IMR-90 (cell line): Measurements from ENCODE around the gene ECHS1. TPM values are rescaled to one million over a fixed set of nuclear protein-coding genes. Genes with fewer than 3 reads are reported as not detected.
"Not testable (repeated sequence)": the region's sequence is repeated elsewhere in the genome, so short reads cannot be mapped to it uniquely, and the experiment has no call there.

ENCODE experiments used
- ATAC-seq: fragments of 200-7000 bp; cut with Tn5 transposase; 2 replicates; pipeline ENCODE4 v1.9.1; 2020; ENCODE audit warnings: low read depth, mild to moderate bottlenecking, moderate library complexity
- BruUV-seq: library from RNA; stranded (reverse); fragments of 400-500 nt; replicated peaks from 2 replicates; lab custom pipeline; 2021; lab: Mats Ljungman, UMichigan
- CTCF ChIA-PET: fragments of 300-600 bp; formaldehyde crosslinking; extraction: SDS; loops from one replicate; lab custom pipeline; 2021; ENCODE audit warnings: antibody characterized with exemption; lab: Yijun Ruan, JAX
- POLR2A ChIA-PET: fragments of 300-600 bp; sonication (Branson Sonifier 250); formaldehyde crosslinking; loops from one replicate; lab custom pipeline; 2022; ENCODE audit warnings: antibody characterized with exemption; ENCODE audit not compliant: unreplicated experiment; lab: Charles Lee
- DNase-seq: peaks from one replicate; pipeline ENCODE4 v3.0.0; 2013
- H2AFZ ChIP-seq: replicated peaks from 2 replicates; pipeline ENCODE3; 2013; ENCODE audit warnings: low read length, mild to moderate bottlenecking; ENCODE audit not compliant: poor library complexity
- H2AK5ac ChIP-seq: 2 replicates; pipeline ENCODE4 v1.6.1; 2013; ENCODE audit warnings: low read depth, low read length, inconsistent platforms
- H2AK9ac ChIP-seq: replicated peaks from 2 replicates; pipeline ENCODE3; 2013; ENCODE audit warnings: mild to moderate bottlenecking, low read depth, low read length, moderate library complexity; ENCODE audit not compliant: poor library complexity
- H2BK120ac ChIP-seq: 2 replicates; pipeline ENCODE4 v1.6.1; 2013; ENCODE audit warnings: low read depth, low read length, inconsistent platforms
- H2BK15ac ChIP-seq: 3 replicates; pipeline ENCODE4 v1.6.1; 2013; ENCODE audit warnings: low read depth, low read length, inconsistent platforms
- H2BK20ac ChIP-seq: 2 replicates; pipeline ENCODE4 v1.6.1; 2013; ENCODE audit warnings: low read depth, mild to moderate bottlenecking, inconsistent platforms, low read length, moderate library complexity
- H2BK5ac ChIP-seq: 2 replicates; pipeline ENCODE4 v1.6.1; 2013; ENCODE audit warnings: mild to moderate bottlenecking, low read depth, low read length, inconsistent platforms; ENCODE audit not compliant: poor library complexity, severe bottlenecking
- H3K14ac ChIP-seq: replicated peaks from 2 replicates; pipeline ENCODE4 v1.6.1; 2013; ENCODE audit warnings: low read depth, low read length, inconsistent platforms
- H3K18ac ChIP-seq: 2 replicates; pipeline ENCODE4 v1.6.1; 2013; ENCODE audit warnings: low read depth, low read length, control low read depth
- H3K23ac ChIP-seq: 2 replicates; pipeline ENCODE4 v1.6.1; 2013; ENCODE audit warnings: low read depth, low read length, inconsistent platforms
- H3K27ac ChIP-seq: 2 replicates; pipeline ENCODE4 v1.5.1; 2013; ENCODE audit warnings: mild to moderate bottlenecking, control low read depth, low read length; ENCODE audit not compliant: insufficient read depth
- H3K27me3 ChIP-seq: 2 replicates; pipeline ENCODE4 v1.6.1; 2013; ENCODE audit warnings: low read length; ENCODE audit not compliant: control insufficient read depth, insufficient read depth
- H3K36me3 ChIP-seq: 2 replicates; pipeline ENCODE4 v1.6.1; 2013; ENCODE audit warnings: low read length, mixed read lengths; ENCODE audit not compliant: control insufficient read depth, insufficient read depth
- H3K4ac ChIP-seq: 2 replicates; pipeline ENCODE4 v1.6.1; 2013; ENCODE audit warnings: low read depth, low read length, inconsistent platforms
- H3K4me1 ChIP-seq: 2 replicates; pipeline ENCODE4 v1.6.1; 2013; ENCODE audit warnings: low read length, mixed read lengths; ENCODE audit not compliant: control insufficient read depth, insufficient read depth
- H3K4me2 ChIP-seq: 2 replicates; pipeline ENCODE4 v1.6.1; 2013; ENCODE audit warnings: low read depth, mild to moderate bottlenecking, control low read depth, low read length, moderate library complexity
- H3K4me3 ChIP-seq: 2 replicates; pipeline ENCODE4 v1.5.1; 2013; ENCODE audit warnings: low read depth, mild to moderate bottlenecking, control low read depth, low read length, moderate library complexity; ENCODE audit not compliant: insufficient read depth
- H3K56ac ChIP-seq: 2 replicates; pipeline ENCODE4 v1.6.1; 2013; ENCODE audit warnings: low read length, inconsistent platforms; ENCODE audit not compliant: insufficient read depth; ENCODE audit errors: extremely low read depth
- H3K79me1 ChIP-seq, 2 experiments: 2 replicates each; pipeline ENCODE4 v1.6.1; 2013; ENCODE audit warnings: low read length in 2 of 2, inconsistent platforms in 1 of 2, low read depth in 1 of 2
- H3K9ac ChIP-seq: 2 replicates; pipeline ENCODE4 v1.6.1; 2013; ENCODE audit warnings: low read depth, low read length, control low read depth
- H3K9me1 ChIP-seq: 2 replicates; pipeline ENCODE4 v1.6.1; 2013; ENCODE audit warnings: low read length, inconsistent platforms; ENCODE audit not compliant: insufficient read depth
- H3K9me3 ChIP-seq: 2 replicates; pipeline ENCODE4 v1.6.1; 2013; ENCODE audit warnings: low read length; ENCODE audit not compliant: control insufficient read depth, insufficient read depth
- H4K20me1 ChIP-seq: 2 replicates; pipeline ENCODE4 v1.6.1; 2013; ENCODE audit warnings: low read length, inconsistent platforms; ENCODE audit not compliant: insufficient read depth
- H4K5ac ChIP-seq: 2 replicates; pipeline ENCODE4 v1.6.1; 2013; ENCODE audit warnings: mild to moderate bottlenecking, low read depth, low read length, control low read depth
- H4K8ac ChIP-seq, 2 experiments: 2 replicates each; pipeline ENCODE4 v1.6.1; 2013; ENCODE audit warnings: low read depth in 2 of 2, low read length in 2 of 2, control low read depth in 1 of 2, inconsistent platforms in 1 of 2
- H4K91ac ChIP-seq: 2 replicates; pipeline ENCODE4 v1.6.1; 2013; ENCODE audit warnings: low read depth, low read length, inconsistent platforms; ENCODE audit not compliant: insufficient read depth
- WGBS, 2 experiments: methylation state at CpG; one replicate each; pipeline versions ENCODE4 v1.1.5 to v1.1.7; 2013; ENCODE audit warnings: missing lambda C conversion rate in 2 of 2; ENCODE audit not compliant: insufficient read length in 1 of 2; ENCODE audit errors: extremely low coverage in 2 of 2; 5-methylcytosine and 5-hydroxymethylcytosine counted together
- dilution Hi-C: fragments of 300-500 bp; cut with HindIII; formaldehyde crosslinking; loops from one replicate; pipeline ENCODE4 v1.14.3; 2018; ENCODE audit warnings: low sequenced_read_pairs; ENCODE audit not compliant: unreplicated experiment
- in situ Hi-C: fragments of 300-500 bp; cut with MboI; formaldehyde crosslinking; loops from 3 replicates; pipeline ENCODE4 v1.14.3; 2019; ENCODE audit warnings: low sequenced_read_pairs, inconsistent platforms, mixed read lengths
- intact Hi-C: fragments of 100-400 bp; cut with micrococcal nuclease; formaldehyde crosslinking; loops from 2 replicates; pipeline ENCODE4 v1.10.0; 2022
- polyA plus RNA-seq, 3 experiments: library from polyadenylated mRNA; depleted of rRNA; stranded (reverse); fragments of >200 nt; gene quantifications; 2 replicates each; pipeline ENCODE4 v1.2.3, GENCODE V29; 2012; ENCODE audit warnings: low replicate concordance in 1 of 3
- total RNA-seq: library from RNA; depleted of rRNA; stranded (reverse); fragments of >200 nt; gene quantifications from 2 replicates; pipeline ENCODE4 v1.2.3, GENCODE V29; 2012

Gene ECHS1
- total and polyA plus RNA-seq, 2 of the 4 experiments (the other 2 are of a cell fraction): 60.8 to 84.2 TPM

- H3K18ac ChIP-seq, H3K4me3 ChIP-seq, H3K23ac ChIP-seq, DNase-seq, H3K4me2 ChIP-seq, H4K8ac ChIP-seq, H3K4me1 ChIP-seq, H4K91ac ChIP-seq, H2AFZ ChIP-seq, H2AK5ac ChIP-seq, H3K9ac ChIP-seq, H2BK20ac ChIP-seq, H2BK15ac ChIP-seq, H3K27me3 ChIP-seq, H3K27ac ChIP-seq, H3K4ac ChIP-seq, H4K20me1 ChIP-seq, POLR2A ChIA-PET, H3K36me3 ChIP-seq, H2BK120ac ChIP-seq, in situ Hi-C loops, H3K9me1 ChIP-seq, H2BK5ac ChIP-seq, dilution Hi-C loops, ATAC-seq, BruUV-seq, H4K5ac ChIP-seq, H2AK9ac ChIP-seq, H3K56ac ChIP-seq, H3K14ac ChIP-seq, H3K9me3 ChIP-seq, CTCF ChIA-PET: not testable (repeated sequence)
- intact Hi-C loops: loop anchor here (10.0 kb wide), 1 partner anchor 51 kb away; no protein-coding TSS in a partner anchor
- WGBS, 2 experiments: no CpG with 5 or more reads among the region's 5 CpGs
- peaks cover 6 to 22% of the 10 kb centered on the region in 2 experiments; a peak in 3 of 4 replicates for H3K79me1 ChIP-seq
Measured at GRCh38 chr10:133376183-133376582, 3.0 kb upstream of the ECHS1 start.
